ENCODE measurements around the gene UNC45B.

The UNC45B gene

DNA sequence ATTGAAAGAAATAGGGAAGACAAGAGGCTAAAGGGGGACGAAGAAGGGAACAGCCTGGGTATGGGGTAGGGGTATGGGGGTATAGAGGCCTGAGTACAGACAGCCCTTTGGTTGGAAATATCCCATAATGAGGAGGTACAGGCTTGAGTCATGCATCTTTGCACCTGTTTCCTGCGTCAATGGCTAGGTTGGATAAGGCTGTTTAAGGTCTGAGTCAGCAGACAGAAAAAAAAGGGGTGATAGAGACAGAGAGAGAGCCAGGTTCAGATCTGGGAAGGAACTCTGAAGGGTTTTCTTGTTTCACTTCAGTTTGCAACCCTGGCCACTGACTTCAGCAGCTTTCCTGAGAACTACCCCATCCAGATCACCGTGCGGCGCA lies 17.7 kb upstream of the UNC45B start:
- DNase-seq (ENCODE audit: low read depth) = no peak
- TF ChIP-seq, protein P1, sequence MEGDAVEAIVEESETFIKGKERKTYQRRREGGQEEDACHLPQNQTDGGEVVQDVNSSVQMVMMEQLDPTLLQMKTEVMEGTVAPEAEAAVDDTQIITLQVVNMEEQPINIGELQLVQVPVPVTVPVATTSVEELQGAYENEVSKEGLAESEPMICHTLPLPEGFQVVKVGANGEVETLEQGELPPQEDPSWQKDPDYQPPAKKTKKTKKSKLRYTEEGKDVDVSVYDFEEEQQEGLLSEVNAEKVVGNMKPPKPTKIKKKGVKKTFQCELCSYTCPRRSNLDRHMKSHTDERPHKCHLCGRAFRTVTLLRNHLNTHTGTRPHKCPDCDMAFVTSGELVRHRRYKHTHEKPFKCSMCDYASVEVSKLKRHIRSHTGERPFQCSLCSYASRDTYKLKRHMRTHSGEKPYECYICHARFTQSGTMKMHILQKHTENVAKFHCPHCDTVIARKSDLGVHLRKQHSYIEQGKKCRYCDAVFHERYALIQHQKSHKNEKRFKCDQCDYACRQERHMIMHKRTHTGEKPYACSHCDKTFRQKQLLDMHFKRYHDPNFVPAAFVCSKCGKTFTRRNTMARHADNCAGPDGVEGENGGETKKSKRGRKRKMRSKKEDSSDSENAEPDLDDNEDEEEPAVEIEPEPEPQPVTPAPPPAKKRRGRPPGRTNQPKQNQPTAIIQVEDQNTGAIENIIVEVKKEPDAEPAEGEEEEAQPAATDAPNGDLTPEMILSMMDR (IDR thresholded peaks at IDR 0.05; ENCODE audit: control insufficient read depth, insufficient read depth, low read depth, low read length, missing control alignments) = no peak
- H3K4me3 ChIP-seq (ENCODE audit: control insufficient read depth, low read depth, low read length) = no peak overlapping the region

DNA sequence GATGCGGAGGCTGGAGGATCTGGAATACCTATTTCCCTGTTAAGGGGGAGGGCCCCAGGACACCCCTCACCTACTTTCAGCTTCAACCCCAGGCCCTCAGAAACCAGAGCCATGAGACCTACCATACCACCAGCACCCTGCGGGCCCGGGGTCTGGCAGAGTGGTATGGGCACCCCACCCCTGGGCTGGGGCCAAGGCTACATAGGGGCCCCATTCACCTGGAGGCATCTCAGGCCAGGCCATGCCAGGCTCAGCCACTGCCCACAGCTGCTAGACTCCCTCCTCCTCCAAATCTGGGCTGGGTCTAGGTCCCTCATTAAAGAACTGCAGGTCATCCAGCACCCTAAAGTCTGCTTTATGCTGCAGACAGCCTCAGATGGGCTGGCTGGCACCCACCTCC lies 17.2 kb upstream of the UNC45B start:
- H3K4me3 ChIP-seq (ENCODE audit: control insufficient read depth, low read depth, low read length) = no peak overlapping the region
- TF ChIP-seq, protein P1 (IDR thresholded peaks at IDR 0.05; ENCODE audit: control insufficient read depth, insufficient read depth, low read depth, low read length, missing control alignments) = no peak
- no peak for DNase-seq (ENCODE audit: low read depth)

DNA sequence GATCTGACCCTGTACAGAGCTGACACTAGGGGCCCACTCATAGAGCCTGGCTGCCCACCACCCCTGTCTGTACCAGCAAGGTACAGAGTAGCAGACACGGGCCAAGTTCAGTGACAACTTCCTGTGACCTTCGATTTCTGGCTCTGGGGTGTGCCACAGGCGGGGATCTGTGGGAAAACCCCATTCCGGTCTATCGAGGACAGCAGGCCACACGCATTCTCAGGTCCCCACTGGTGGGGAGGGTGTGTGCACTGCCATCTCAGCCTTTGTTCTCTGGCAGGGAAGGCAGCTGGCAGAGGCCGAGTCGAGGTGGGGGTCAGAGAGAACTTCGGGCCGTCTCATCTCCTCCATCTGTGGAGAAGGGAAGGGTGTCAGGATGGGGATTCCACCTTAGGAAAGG lies 15.5 kb upstream of the UNC45B start:
- no peak overlapping the region for H3K4me3 ChIP-seq (ENCODE audit: control insufficient read depth, low read depth, low read length)
- TF ChIP-seq, protein P1 (IDR thresholded peaks at IDR 0.05; ENCODE audit: control insufficient read depth, insufficient read depth, low read depth, low read length, missing control alignments) = no peak
- DNase-seq (ENCODE audit: low read depth) = no peak

DNA sequence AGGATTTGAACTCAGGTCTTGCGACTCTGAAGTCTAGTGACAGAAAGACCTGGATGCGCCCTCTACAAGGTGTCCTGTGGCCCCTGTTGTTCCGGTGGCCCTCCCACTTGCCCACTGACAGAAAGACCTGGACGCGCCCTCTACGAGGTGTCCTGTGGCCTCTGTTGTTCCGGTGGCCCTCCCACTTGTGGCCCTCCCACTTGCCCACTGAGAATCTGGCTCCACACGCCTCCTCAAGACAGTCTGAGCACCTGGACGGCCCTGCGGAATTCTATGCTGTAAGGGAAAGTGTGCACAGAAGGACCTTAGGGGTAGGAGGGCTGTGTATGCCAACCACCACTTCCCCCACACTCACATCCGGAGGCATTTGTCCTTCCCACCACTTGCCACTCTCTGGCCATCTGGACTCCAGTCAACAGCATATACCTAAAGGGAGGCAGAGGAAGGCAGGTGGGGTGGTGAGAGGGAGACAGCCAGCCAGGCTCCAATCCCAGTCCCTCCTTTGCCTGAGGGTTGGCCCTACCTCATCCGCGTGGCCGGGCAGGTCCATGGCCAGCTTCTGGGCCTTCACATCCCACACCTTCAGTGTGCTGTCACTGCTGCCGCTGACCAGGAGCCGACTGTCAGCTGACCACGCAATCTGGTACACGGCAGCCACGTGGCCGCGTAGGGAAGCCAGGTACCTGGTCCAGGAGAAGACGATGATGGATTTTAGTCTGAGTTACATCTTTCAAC lies 14.6 kb upstream of the UNC45B start:
- no peak for DNase-seq (ENCODE audit: low read depth)
- TF ChIP-seq, protein P1 (IDR thresholded peaks at IDR 0.05; ENCODE audit: control insufficient read depth, insufficient read depth, low read depth, low read length, missing control alignments) = no peak

DNA sequence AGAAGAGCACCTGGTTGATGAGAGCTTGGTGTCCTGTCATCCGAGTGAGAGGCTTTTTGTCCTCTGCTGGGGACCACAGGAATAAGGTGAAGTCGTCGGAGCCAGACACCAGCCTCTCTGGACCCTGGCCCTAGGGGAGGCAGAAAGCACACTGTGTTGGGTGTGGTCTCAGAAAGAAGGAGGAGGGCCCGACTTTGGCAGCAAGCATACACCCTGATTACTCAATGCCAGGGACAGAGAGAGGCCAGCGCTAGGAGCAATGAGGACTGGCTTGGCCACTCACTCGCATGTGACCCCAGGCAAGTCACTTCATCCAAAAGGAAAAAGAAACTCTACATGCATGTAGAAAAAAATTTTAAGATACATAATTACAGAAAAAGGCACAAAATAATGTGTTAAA lies 12.3 kb upstream of the UNC45B start:
- DNase-seq (ENCODE audit: low read depth) = no peak
- no peak overlapping the region for H3K4me3 ChIP-seq (ENCODE audit: control insufficient read depth, low read depth, low read length)
- TF ChIP-seq, protein P1 (IDR thresholded peaks at IDR 0.05; ENCODE audit: control insufficient read depth, insufficient read depth, low read depth, low read length, missing control alignments) = no peak

More for the DNA sequence above, 14.6 kb upstream of the UNC45B start:
- no peak overlapping the region for H3K4me3 ChIP-seq (ENCODE audit: control insufficient read depth, low read depth, low read length)

DNA sequence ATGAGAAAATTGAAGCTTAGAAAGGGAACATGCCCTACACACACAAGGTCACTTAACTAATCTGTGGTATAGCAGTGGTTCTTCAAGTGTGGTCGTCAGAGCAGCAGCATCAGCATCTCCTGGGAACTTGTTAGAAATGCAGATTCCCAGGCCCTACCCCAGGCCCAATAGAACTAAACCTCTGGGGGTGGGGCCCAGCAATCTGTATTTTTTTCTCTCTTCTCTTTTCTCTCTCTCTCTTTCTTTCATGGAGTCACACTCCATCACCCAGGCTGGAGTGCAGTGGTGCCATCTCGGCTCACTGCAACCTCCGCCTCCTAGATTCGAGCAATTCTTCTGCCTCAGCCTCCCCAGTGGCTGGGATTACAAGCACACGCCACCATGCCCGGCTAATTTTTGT lies 9.4 kb upstream of the UNC45B start:
- H3K4me3 ChIP-seq (ENCODE audit: control insufficient read depth, low read depth, low read length) = no peak overlapping the region
- no peak for DNase-seq (ENCODE audit: low read depth)
- TF ChIP-seq, protein P1 (IDR thresholded peaks at IDR 0.05; ENCODE audit: control insufficient read depth, insufficient read depth, low read depth, low read length, missing control alignments) = no peak
